Astrocyte (in vitro differentiated cells and primary cell): ENCODE measurements around the gene LARGE1.

Source experiments
- CTCF ChIP-seq: IDR thresholded peaks from 2 replicates; pipeline ENCODE4 v1.5.1; 2011; ENCODE audit warnings: low read depth, mild to moderate bottlenecking, inconsistent platforms, low read length, moderate library complexity; ENCODE audit not compliant: insufficient read depth
- EZH2 ChIP-seq: IDR thresholded peaks from 2 replicates; pipeline ENCODE4 v1.6.1; 2012; ENCODE audit warnings: mild to moderate bottlenecking, low read length, inconsistent platforms; ENCODE audit not compliant: insufficient read depth

- TF ChIP-seq CTCF = no peak
- TF ChIP-seq EZH2 = no peak
Observed at GRCh38 chr22:33748714-33749113, 171.6 kb downstream of the LARGE1 start.
